Transverse colon (tissue), 4 donors: Measurements from ENCODE around the gene ITIH4. TPM values are rescaled to one million over a fixed set of nuclear protein-coding genes. Genes with fewer than 3 reads are reported as not detected.

Experiments
- DNase-seq: peaks from one replicate; pipeline ENCODE4 v3.0.0-alpha.2; 2019
- H3K27ac ChIP-seq, 4 donors: fragments of 200-600 bp; sonication (generic); 2 replicates each; pipeline ENCODE4 v1.5.1; 2016 to 2018; ENCODE audit warnings: inconsistent platforms in 4 of 4
- H3K27me3 ChIP-seq: fragments of 200-600 bp; sonication (generic); 2 replicates; pipeline ENCODE4 v1.5.1; 2017; ENCODE audit warnings: inconsistent platforms
- H3K36me3 ChIP-seq, 4 donors: fragments of 200-600 bp; sonication (generic); 2 replicates each; pipeline ENCODE4 v1.5.1; 2017 to 2019; ENCODE audit warnings: inconsistent platforms in 4 of 4
- H3K4me1 ChIP-seq, 4 donors: fragments of 200-600 bp; sonication (generic); 2 replicates each; pipeline ENCODE4 v1.5.1; 2017 to 2020; ENCODE audit warnings: inconsistent platforms in 4 of 4
- H3K4me3 ChIP-seq, 4 donors: fragments of 200-600 bp; sonication (generic); 1 replicate in 1 of 4; 2 replicates in 3 of 4; pipeline versions ENCODE4 v1.5.1 to v1.6.1; 2017 to 2019; ENCODE audit warnings: inconsistent platforms in 4 of 4
- H3K9me3 ChIP-seq, 2 donors: fragments of 200-600 bp; sonication (generic); 2 replicates each; pipeline ENCODE4 v1.5.1; 2017 to 2019; ENCODE audit warnings: inconsistent platforms in 2 of 2
- EP300 ChIP-seq: sonication (generic); formaldehyde crosslinking; IDR thresholded peaks from one replicate; pipeline ENCODE4 v1.6.1; 2017; ENCODE audit warnings: antibody characterized with exemption, low read depth
- POLR2A ChIP-seq: fragments of 450-650 bp; IDR thresholded peaks from one replicate; pipeline ENCODE4 v1.6.1; 2016; ENCODE audit warnings: antibody characterized with exemption, mild to moderate bottlenecking, moderate library complexity
- POLR2AphosphoS5 ChIP-seq, 3 donors: sonication (generic); formaldehyde crosslinking; IDR thresholded peaks; one replicate each; pipeline ENCODE4 v1.6.1; 2016; ENCODE audit warnings: antibody characterized with exemption in 3 of 3
- WGBS, 2 donors: methylation state at CpG; one replicate each; pipeline ENCODE4 v1.1.5; 2018; ENCODE audit warnings: low coverage in 1 of 2; 5-methylcytosine and 5-hydroxymethylcytosine counted together
- in situ Hi-C, 4 donors: fragments of 200-750 bp; cut with MboI; loops; one replicate each; pipeline versions ENCODE4 v1.15.0 to v1.15.1; 2017; ENCODE audit warnings: low sequenced_read_pairs in 3 of 4, low pct_ligation_motif_present in 1 of 4, low pct_unique_long_range_greater_than_20kb in 1 of 4
- intact Hi-C: fragments of 100-400 bp; cut with DNase I; formaldehyde crosslinking; loops from one replicate; pipeline ENCODE4 v1.15.1; 2023; ENCODE audit warnings: low total_unique reads
- small RNA-seq, 4 donors: library from RNA; depleted of rRNA; stranded (forward); fragments of <200 nt; gene quantifications; one replicate each; pipeline ENCODE3, GENCODE V24; 2016
- total RNA-seq, 4 donors: library from RNA; depleted of rRNA; stranded (reverse); fragments of >200 nt; gene quantifications; one replicate each; pipeline ENCODE4 v1.1.0, GENCODE V29; 2016
- TF ChIP-seq, protein P1 (sequence below), 5 experiments: fragments of 200-600 bp in 3 of 5; fragments of 450-650 bp in 2 of 5; sonication (generic) in 3 of 5; IDR thresholded peaks; 1 replicate in 2 of 5; 2 replicates in 3 of 5; pipeline ENCODE4 v1.5.1; 2016 to 2017; ENCODE audit warnings: antibody characterized with exemption in 5 of 5, inconsistent platforms in 3 of 5, mild to moderate bottlenecking in 2 of 5, moderate library complexity in 1 of 5

ITIH4 gene
- total RNA-seq, 4 donors from 2014 or later: 0.60 to 9.5 (median 4.9) TPM

GRCh38 chr3:52763466-52763865 is 67.0 kb downstream of the ITIH4 start:
- H3K9me3 ChIP-seq: no peaks in the 10 kb centered on the region
- WGBS, 2 donors: 80 to 91% methylated on average over 2 of the region's 2 CpGs
- in situ Hi-C loops: no loop called here
- TF ChIP-seq, protein P1, sequence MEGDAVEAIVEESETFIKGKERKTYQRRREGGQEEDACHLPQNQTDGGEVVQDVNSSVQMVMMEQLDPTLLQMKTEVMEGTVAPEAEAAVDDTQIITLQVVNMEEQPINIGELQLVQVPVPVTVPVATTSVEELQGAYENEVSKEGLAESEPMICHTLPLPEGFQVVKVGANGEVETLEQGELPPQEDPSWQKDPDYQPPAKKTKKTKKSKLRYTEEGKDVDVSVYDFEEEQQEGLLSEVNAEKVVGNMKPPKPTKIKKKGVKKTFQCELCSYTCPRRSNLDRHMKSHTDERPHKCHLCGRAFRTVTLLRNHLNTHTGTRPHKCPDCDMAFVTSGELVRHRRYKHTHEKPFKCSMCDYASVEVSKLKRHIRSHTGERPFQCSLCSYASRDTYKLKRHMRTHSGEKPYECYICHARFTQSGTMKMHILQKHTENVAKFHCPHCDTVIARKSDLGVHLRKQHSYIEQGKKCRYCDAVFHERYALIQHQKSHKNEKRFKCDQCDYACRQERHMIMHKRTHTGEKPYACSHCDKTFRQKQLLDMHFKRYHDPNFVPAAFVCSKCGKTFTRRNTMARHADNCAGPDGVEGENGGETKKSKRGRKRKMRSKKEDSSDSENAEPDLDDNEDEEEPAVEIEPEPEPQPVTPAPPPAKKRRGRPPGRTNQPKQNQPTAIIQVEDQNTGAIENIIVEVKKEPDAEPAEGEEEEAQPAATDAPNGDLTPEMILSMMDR (IDR thresholded peaks at IDR 0.05): no peak
- TF ChIP-seq POLR2A (no peak), POLR2AphosphoS5 (IDR thresholded peaks at IDR 0.05) (no peak), EP300 (no peak)
- no peak for DNase-seq
- H3K36me3 ChIP-seq: peaks cover 0 to 57% (median 23%) of the 10 kb centered on the region in 4 donors
- no peaks in the 10 kb centered on the region for H3K27me3 ChIP-seq
- H3K27ac ChIP-seq: no peak overlapping the region
- intact Hi-C loops: no loop called here
- H3K4me1 ChIP-seq: no peaks in the 10 kb centered on the region
- no peak overlapping the region for H3K4me3 ChIP-seq

Small RNAs within 50 kb of the gene (small RNA-seq; reads per million reads assigned to genes)
- gene MIR8064 (0 reads per million in 4 donors), gene MUSTN1 (0 reads per million in 4 donors)

Other genes with a start within 250 kb of the ITIH4 start
- gene PBRM1, start 144.8 kb downstream of the ITIH4 start, total RNA-seq: 100 to 1,000 TPM in 2 of 4 donors, 10 to 100 TPM in 2; 60.3 to 335 (median 134) TPM
- 10 to 100 TPM; 19.1 to 54.5 (median 37.4) TPM for gene GNL3, start 144.6 kb downstream of the ITIH4 start, total RNA-seq
- gene GLT8D1, start 124.9 kb downstream of the ITIH4 start, total RNA-seq: 10 to 100 TPM in 3 of 4 donors, not detected in 1; 34.3 to 52.6 (median 37.2) TPM
- 100 to 1,000 TPM in 2 of 4 donors, 10 to 100 TPM in 2; 24.3 to 120 (median 70.5) TPM for gene SPCS1, start 124.6 kb downstream of the ITIH4 start, total RNA-seq
- 10 to 100 TPM; 14.6 to 35.0 (median 22.1) TPM for gene NEK4, start 59.7 kb downstream of the ITIH4 start, total RNA-seq
- gene ITIH1, start 53.1 kb downstream of the ITIH4 start, total RNA-seq: not detected
- 1 to 10 TPM in 1 of 4 donors, under 1 TPM in 1, not detected in 2; 0.27 to 1.6 TPM for gene ITIH3, start 35.9 kb downstream of the ITIH4 start, total RNA-seq
- gene MUSTN1, start 4.3 kb upstream of the ITIH4 start, total RNA-seq: 10 to 100 TPM in 2 of 4 donors, 1 to 10 TPM in 2; 3.0 to 26.5 (median 11.8) TPM
- 10 to 100 TPM in 3 of 4 donors, 1 to 10 TPM in 1; 8.2 to 33.0 (median 16.4) TPM for gene STIMATE, start 66.9 kb upstream of the ITIH4 start, total RNA-seq
- gene SFMBT1, start 215.4 kb upstream of the ITIH4 start, total RNA-seq: 10 to 100 TPM in 2 of 4 donors, 1 to 10 TPM in 2; 1.9 to 33.0 (median 18.1) TPM